Loucy (cell line): Measurements from ENCODE around the gene MANSC4.

Source experiments
- CTCF ChIP-seq: fragments of 200-600 bp; sonication (generic); conservative IDR thresholded peaks from 2 replicates; pipeline ENCODE4 v1.5.1; 2014; ENCODE audit warnings: mild to moderate bottlenecking, antibody characterized with exemption, low read length
- EZH2phosphoT487 ChIP-seq: fragments of 200-600 bp; IDR thresholded peaks from 2 replicates; pipeline ENCODE4 v1.6.1; 2018; ENCODE audit warnings: antibody characterized with exemption, mild to moderate bottlenecking, moderate library complexity, borderline replicate concordance

GRCh38 chr12:27772328-27773049 is 7.5 kb downstream of the MANSC4 start:
- TF ChIP-seq CTCF (no peak), EZH2phosphoT487 (no peak)
